DMS 273 (cell line): ENCODE data around the gene ATP2B3.

Source experiments
- DNase-seq: peaks from one replicate; lab custom pipeline; 2025; ENCODE audit not compliant: unreplicated experiment; lab: John Stamatoyannopoulos, UW

Gene ATP2B3

DNA sequence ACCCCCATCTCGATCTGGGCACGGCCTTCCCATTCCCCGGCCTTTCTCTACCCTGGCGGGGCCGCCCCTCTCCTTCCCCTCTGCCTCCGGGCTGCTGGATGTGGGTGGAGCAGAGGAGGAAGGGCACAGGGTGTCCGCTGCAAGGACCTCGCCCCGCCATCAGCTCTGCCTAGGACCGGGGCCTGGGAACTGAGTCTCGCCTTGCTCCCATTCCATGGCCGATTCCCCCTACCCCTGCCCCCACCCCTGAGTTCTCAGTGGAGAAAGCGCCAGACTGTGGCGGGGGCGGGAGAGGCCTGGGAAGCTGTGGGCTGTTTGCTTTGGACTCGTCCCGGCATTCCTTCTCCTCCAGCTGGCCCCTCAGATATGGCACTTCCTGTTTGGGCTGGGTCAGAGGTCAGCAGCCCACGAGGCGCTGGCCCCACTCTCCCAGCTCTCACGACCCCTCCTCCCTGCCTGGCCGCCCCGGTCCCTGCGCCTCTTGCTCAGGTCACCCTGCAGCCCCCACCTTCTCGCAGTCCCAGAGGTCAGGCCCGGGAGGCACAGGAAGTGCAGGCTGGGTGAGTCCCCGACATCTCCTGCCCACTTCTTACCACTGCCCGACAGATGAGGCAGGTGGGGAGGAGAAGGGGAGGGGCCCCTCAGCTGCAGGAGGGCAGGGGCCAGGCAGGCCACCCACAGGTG is 29.1 kb upstream of the ATP2B3 start:
- peak; percentile 46 for DNase-seq

DNA sequence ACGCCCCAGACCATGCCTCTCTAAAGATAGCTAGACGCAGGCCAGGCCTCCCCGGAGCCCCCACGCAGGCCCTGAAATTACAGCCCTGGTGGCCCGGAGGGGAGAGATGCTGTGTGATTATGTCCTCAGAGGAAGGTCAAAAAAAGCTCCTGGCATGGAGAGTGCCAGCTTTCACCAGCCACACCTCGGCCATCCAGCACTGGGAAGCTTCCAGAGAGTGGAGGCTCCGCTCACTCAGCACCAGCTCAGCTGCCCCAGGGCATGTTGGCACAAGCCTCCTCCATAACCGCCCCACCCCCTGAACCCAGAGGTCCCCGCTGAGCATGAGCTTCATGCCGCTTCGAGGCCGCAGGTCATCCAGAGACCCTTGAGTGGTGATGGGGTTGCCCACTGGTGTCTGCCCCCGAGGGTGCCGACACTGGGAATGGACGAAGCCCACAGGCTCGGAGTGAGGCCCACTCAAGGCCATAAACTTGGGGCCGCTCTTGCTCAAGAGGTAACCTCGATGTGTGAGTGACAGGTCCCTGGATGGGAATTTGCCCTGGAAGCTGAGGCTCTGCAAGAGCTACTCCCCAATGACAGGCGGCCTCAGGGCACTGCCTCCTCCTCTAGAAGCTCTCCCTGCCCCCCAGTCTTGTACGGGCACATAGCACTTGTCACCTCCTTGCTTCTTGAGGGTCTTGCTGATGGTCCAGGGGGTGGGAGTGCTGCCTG is 27.1 kb upstream of the ATP2B3 start:
- no peak for DNase-seq

DNA sequence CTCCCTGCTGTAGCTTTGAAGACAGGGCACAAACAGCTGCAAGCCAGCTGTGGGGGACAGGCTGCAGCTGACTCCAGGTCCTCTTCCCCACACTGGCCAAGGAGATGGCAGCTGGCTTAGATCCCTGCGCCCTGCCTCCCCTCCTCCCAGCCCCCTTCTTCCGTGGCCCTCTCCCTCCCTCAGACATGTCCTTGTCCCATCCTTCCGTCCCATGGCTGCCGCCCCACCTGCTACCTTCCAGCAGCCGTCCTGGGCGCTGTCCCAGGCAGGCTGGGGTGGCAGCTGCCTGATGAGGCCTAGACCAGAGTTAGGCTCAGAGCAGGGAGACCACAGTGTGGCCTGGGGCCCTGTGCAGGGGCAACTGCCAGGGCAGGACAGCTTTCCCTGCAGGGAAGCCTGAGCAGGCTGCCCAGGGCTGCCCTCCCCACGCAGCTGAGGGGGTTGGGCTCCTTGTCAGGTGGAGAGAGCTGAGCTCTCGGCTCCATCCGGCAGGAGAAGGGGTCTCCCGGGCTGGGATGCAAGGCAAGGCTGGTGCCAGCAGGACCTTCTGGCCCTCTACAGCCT is 26.0 kb upstream of the ATP2B3 start:
- DNase-seq, result peak; percentile 67

DNA sequence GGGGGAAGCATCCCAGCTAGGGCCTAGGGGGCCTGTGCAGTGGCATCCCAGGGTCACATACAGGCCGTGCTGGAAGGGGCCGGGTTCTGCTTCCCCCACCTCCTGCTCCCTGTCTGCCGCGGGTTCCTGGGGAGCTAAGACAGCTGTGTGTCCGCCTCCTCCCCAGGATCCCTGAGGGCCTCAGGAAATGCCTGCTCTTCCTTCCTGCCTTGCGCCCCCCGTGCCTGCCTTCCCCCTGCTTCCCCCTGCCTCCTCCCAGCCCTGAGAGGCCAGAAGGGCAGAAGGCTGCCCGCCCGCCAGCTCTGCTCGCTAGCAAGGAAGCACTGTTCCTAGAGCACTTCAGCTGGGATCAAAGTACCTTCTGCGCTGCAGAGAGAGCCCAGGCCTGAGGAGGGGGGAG is 25.5 kb upstream of the ATP2B3 start:
- DNase-seq, result peak; percentile 67

DNA sequence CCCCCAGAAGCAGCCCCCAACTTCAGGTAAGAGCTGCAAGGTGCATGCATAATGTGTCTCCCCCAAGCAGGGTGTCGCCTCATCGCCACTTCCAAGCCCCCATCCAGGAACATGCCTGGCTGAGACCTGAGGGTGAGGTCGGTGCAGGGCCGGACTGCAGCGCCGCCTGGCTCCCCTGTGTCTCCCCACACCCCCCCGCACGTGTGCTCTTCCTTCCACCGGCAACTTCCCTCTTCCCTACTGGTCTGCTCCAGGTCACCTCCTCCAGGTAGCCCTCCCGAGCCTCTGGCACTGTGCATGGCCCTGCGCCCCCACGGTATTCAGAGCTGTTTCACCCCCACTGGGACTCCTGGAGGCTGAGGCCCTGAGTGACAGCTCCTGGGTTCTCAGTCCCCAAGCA is 24.9 kb upstream of the ATP2B3 start:
- no peak for DNase-seq

DNA sequence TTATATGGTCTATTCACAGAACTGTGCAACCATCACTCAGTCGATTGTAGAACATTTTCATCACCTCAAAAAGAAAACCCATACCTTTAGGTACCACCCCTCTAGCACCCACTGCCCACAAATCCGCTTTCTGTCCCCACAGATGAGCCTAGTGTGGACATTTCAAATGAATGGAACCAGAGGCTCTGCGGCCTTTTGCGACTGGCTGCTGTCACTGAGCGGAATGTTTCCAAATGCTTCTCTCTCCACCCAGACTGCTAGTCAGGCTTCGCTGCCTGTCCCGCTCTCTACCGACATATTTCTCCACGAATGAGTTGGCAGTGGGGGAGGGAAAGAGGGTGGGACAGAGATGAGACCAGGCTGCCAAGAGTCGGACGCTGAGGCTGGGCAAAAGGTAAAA is 24.4 kb upstream of the ATP2B3 start:
- DNase-seq, result no peak

DNA sequence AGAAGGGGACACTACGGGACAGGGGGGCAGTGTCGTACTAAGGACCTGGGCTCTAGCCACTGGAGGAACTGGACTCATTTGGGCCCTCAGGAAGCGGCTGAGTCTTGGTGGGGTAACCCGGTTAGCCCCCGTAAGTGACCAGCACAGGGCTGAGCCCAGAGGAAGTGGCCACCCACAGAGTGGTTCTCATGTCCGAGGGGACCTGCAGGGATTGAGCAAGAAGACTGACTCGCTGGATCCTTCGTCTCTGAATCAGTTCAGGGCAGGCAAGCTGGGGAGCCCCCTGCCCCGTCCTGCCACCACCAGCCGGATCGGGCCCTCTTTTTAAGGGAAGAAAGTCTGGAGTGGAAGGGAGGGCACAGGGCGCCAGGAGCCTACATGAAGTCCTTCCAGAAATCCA is 23.4 kb upstream of the ATP2B3 start:
- no peak for DNase-seq

DNA sequence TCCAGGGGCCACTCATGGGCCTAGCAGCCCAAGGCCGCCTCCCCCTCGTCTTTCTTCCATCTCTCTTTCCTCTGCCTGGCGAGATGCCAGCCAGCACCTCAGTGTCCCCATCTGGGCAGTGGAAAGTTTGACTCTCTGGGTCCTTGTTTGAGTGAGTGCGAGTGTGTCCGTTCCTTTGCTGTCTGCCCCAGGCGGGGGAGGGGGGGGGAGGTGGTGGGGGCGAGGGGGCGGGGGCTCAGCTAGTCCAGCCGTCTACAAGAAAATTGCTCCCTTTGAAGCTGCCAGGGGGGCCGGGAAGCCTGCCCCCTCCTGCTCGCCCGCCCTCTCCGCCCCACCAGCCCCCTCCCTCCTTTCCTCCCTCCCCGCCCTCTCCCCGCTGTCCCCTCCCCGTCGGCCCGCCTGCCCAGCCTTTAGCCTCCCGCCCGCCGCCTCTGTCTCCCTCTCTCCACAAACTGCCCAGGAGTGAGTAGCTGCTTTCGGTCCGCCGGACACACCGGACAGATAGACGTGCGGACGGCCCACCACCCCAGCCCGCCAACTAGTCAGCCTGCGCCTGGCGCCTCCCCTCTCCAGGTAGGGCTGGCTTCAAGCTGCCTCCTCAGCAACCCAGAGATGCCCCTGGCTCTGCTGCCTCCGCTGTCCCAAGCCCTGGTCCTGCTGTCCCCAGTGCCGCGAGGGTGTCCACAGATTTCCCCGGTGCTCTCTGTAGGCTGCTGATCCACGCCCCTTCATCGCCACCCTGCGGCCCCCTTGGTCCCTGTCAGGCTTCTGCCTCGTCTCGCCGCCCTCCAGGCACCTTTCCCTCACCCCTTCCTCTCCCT is 22.7 kb upstream of the ATP2B3 start, which contains the start of gene BGN:
Gene BGN, plus strand, starts transcription at position 440 of the 821 bp plus-strand sequence. CDS start 9,652 bp downstream, outside the sequence.
- DNase-seq, result peak; percentile 71

DNA sequence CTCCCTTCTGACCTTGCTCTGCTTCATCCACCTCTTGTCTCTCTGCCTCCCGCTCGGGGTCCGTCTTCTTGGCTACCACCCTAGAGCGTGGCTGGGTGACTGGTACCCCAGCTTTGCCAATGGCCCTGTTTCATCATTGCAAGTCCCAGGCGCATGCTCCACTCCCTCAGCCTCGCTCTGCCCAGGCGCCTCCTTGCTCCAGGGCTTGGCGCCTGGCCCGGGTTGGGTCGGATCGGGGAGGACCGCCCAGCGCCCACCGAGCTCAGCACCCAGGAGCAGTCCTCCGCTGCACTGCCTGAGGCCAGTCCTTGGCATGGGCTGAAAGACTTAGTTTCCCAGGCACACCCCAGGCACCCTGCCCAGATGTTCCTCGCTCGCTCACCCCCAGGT is 22.1 kb upstream of the ATP2B3 start:
- DNase-seq, result peak; percentile 71

DNA sequence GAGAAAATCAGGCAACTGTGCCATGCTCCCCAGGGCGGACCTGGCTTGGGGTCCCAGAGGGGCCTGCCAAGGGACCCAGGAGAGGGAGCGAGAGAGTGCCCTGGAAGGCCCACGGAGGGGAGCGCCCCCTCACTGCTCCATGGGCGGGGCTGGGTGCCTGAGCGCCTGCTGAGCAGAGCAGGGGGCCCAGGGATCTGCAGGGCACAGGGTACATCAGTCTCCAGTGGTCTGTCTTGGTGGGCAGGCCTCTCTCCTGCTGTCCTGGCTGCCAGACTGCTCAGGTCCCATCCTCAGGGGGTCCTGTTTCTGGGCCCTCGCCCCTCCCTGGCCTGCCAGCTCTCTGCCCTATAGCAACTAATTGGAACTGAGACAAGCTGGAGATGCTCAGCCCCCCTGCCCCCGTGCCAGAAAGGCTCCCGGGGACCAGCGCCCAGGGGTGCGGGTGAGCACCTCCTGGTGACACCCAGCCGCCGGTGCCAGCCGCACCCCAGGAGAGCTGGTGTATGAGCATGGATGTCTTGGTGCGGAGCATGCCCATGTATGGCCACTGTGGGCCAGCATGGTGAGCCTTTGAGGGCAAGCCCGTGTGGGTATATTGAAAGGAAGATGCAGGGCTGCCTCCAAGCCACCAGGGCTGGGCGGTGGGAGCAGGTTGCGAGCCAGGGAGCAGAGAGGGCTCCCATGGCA is 21.4 kb upstream of the ATP2B3 start:
- peak; percentile 42 for DNase-seq

DNA sequence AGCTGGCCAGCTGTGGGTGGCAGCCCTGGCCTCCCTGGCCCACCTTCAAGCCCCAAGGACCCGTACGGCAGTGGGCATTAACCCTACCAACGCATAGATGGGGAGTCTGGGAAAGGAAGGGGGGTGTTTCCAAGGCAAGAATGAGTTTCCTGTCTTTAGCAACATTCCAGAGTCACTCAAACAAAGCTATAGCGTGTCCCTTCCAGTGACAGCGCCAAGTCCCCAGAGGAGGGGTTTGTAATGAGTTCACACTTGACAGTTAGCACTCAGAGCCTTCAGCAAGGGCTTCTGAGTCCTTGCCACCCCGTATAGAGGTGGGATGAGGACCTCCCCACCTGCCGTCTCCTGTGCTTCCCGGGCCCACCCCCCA is 20.9 kb upstream of the ATP2B3 start:
- no peak for DNase-seq

DNA sequence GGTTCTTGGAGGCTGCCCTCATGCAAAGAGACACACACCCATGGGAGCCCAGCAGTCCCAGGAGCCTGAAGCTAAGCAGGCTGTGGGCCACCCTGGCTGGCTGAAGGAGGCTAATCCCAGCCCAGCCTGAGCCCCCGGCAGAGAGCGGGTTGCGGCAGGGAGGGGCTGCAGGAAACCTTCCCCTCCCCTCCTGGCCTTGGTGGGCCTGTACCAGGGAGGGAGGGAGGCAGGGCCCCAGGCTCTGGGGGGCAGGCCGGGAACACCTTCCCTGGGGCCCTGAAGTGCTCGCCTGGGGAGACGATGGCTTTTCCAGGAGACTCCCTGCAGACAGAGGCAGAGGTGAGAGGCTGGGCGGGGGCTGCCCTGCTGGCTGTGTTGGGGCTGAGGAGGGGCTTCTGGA is 19.0 kb upstream of the ATP2B3 start:
- no peak for DNase-seq

DNA sequence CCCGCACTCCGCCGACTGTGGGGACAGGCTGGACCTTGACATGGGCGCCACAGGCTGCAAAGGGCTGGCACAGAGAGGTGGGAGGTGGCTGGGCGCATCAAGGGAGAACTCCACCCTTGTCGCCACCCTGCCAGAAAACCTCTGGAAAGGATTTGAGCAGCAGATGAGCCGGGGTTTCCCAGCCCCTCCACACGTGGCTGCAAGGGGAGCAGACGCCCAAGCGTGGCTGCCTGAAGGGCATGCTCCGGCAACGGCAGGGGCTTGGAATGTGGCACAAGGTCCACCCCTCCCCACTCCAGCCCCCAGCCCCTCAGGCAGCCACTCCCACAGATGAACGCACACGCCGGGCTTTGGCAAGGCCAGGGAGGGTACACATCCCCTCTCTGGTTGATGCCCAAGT is 18.1 kb upstream of the ATP2B3 start:
- peak; percentile 59 for DNase-seq

DNA sequence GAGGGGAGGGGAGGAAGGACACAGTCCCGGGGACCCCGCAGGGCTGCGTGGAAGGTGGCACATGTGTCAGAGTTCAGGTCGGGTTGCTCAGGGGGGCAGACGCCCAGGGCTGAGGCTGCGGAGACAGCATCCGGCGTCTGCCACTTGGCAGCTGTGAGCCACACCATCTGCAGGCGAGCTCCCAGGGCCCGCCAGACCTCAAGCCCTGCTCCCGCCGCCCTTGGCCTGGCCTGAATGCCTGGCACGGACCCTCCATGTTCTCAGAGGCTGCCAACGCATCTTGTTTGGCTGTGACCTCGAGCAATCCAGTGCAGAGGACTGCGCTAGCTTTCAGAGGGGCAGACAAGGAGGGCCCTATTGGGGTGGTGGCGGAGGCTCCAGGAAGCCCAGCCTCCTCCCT is 17.6 kb upstream of the ATP2B3 start:
- DNase-seq, result peak; percentile 88

DNA sequence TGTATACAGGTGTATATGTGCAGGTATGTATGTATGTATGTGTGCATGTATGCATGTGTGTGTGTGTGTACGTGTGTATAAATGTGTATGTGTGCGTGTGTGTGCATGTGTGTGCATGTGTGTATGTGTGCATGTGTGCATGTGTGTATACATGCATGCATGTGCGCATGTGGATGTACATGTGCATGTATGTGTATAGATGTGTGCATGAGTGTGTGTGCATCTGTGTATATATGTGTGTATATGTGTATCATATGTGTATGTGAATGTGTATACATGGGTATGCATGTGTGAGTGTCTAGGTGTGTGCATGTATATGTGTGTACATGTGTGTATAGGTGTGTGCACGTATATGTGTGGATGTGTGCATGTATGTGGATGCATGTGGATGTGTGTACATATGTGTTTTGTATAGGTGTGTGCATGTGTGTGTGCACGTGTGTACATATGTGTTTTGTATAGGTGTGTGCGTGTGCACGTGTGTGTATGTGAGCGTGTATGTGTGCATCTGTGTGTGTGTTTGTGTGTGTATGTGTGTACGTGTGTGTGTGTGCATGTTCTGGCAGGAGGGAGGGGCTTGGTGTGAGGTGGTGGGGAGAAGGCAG is 16.7 kb upstream of the ATP2B3 start:
- DNase-seq, result no peak

DNA sequence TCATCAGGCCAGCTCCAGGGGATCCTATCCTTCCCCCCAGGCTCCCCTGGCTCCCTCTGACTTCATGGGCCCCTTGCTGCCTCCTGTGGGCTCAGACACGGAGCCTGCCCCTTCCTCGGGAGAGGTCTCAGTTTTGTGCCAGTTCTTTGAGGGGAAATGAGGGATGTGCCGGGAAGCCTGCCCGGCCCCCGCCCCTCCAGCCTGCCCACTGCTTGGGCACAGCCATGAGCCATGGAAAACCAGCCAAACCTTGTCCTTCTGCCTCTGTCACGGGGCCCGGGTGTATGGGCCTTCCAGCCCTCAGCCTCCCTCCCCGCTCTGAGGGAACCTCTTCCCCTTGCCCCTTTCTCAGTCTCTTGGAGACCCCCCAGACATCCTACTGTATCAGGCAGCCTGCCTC is 15.9 kb upstream of the ATP2B3 start:
- no peak for DNase-seq

DNA sequence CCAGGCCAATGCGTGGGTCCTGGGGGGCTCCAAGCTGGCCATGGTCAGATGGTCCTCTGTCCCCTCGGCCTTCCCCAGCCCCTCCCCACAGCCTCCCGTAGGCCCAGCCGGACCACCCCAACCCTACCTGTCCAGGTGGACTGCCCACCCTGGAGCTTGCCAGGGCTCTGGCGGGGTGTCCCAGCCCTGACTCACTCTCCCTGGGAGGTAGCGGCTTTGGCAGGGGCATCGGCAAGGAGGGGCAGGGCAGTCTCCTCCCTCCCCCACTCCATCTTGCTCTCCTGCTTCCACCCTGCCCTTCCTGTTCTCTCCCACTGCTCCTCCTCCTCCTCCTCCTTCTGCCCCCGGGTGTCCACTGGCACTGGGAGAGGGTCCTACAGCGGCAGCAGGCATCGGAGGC is 15.3 kb upstream of the ATP2B3 start:
- no peak for DNase-seq

DNA sequence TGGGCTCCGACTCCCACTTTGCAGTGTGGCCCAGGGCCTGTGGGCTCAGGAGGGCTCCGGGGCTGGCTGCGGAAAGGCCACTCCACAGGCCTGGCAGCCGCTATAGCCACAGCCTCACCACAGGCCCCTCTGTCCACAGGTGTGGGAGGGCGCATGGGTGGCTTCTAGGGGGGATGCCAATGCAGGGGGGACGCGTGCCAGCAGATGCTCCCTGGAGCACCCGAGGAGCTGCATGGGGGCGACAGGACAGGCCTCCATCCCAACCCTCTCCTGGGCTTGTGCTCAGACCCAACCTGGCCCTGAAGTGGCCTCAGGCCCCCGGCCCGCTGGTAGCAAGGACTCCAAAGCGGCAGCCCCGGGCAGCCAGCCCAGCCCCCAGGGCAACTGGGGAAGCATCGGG is 14.6 kb upstream of the ATP2B3 start:
- DNase-seq, result no peak

DNA sequence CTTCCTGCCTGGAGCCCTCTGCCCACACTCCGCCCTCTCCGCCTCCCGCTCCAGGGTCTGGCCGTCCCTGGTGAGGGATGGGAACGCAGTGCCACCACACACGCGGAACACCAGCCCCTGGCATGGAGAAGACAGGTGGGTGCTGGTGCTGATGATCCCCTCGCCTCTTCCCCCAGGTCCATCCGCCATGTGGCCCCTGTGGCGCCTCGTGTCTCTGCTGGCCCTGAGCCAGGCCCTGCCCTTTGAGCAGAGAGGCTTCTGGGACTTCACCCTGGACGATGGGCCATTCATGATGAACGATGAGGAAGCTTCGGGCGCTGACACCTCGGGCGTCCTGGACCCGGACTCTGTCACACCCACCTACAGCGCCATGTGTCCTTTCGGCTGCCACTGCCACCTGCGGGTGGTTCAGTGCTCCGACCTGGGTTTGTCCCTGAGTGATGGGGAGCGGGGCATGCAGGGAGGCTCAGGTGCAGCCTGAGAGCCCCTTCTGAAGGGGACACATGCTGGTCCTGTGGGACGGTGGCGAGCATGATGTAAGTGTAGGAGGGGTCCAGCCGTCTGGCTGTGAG is 12.9 kb upstream of the ATP2B3 start:
- DNase-seq, result no peak

DNA sequence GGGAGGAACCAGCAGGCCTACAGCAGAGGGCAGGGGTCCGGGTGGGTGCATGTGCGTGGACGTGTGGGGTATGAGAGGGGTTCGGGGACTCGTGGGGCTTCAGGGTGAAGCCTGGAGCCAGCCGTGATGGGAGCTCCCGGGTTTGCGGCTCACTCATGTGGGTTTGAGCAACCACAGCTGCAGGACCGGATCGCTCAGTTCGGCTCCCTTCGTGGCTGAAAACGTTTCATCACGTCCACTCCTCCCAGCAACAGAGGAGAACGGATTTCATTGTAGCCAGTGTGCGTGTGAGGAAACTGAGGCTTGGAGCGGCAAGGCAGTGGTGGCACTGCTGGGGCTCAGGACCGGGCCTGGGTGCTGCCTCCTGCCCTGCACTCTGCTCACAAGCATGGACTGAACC is 12.1 kb upstream of the ATP2B3 start:
- DNase-seq, result no peak
